Measurements from ENCODE around the gene SPINT1.

GRCh38 chr15:40857601-40858341, 13.9 kb downstream of the SPINT1 start:
- TF ChIP-seq CTCF (IDR thresholded peaks at IDR 0.05) = peak; percentile 89 to 95 (median 92)
- no peak for TF ChIP-seq POLR2A (IDR thresholded peaks at IDR 0.05)
